Measurements from ENCODE around the gene SEMA3G. TPM values are rescaled to one million over a fixed set of nuclear protein-coding genes. Genes with fewer than 3 reads are reported as not detected.

Gene SEMA3G
- total RNA-seq, 1 donor from 2014 or later: not detected

DNA sequence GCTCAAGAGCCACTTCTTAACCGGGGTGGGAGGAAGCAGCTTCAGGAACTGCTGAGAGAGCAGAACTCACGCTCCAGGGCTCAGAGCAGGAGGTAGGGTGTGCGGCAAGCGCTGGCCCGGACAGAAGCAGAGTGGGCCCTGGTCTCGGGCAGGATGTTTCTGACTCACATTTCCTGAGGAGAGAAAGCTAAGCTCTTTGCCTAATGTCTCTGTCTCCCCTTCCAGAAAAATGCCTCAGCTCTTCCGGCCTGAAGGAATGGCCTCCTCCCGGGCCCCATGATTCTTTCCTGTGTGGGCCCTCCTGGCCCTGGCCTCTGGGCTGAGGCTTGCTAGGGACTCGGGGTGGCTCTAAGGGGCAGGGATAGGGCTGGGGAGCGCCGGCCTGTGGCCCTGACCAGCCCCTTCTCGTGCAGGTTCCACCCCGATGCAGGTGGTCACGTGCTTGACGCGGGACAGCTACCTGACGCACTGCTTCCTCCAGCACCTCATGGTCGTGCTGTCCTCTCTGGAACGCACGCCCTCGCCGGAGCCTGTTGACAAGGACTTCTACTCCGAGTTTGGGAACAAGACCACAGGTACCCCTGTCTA, 46.1 kb upstream of the SEMA3G start:
- intact Hi-C loops (cut with micrococcal nuclease): no loop called here
- Mint-ChIP-seq H3K36me3 (ENCODE audit: low read depth) (peaks cover 62% of the 10 kb centered on the region), H3K27ac (no peak overlapping the region)

DNA sequence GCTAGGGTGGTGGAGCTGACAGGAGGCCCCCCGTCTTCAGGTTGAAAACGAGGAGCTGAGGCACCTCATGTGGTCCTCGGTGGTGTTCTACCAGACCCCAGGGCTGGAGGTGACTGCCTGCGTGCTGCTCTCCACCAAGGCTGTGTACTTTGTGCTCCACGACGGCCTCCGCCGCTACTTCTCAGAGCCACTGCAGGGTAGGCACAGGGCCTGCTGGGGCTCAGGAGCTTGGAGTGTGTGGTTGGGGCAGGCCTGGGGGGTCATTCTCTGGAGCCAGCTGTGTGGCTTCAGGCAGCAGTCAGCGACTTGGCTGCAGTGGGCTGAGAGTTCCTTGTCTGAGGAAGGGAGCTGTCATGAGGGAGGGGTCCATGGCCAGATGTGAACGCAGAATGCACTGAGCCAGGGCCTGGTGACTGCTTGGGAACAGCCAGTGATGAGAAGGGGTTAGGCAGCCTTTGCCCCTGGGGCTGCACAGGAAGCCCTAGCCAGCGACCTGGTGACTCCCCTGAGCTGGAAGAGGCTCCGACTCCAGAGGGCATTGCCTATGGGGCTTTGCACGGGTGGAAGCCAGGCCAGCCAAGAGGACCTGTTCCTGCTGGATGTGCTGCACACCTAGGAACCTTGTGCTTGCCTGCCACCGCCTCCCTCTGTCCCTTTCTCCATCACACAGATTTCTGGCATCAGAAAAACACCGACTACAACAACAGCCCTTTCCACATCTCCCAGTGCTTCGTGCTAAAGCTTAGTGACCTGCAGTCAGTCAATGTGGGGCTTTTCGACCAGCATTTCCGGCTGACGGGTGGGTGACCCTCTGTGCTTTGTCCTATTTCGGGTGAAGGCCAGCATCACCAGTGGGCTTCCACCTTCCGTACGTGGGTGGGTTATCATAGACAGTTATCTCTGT, 45.4 kb upstream of the SEMA3G start:
- intact Hi-C loops (cut with micrococcal nuclease): no loop called here
- H3K27ac Mint-ChIP-seq: no peak overlapping the region
- no peaks in the 10 kb centered on the region for H3K9me3 Mint-ChIP-seq

More for the DNA sequence above, 46.1 kb upstream of the SEMA3G start:
- Mint-ChIP-seq H3K4me1 (no peaks in the 10 kb centered on the region), H3K9me3 (no peaks in the 10 kb centered on the region), H3K27me3 (no peaks in the 10 kb centered on the region), H3K4me3 (no peak overlapping the region)
- DNase-seq (no peak), ATAC-seq (ENCODE audit: low read depth) (no peak)
- ChIA-PET POLR2A (no interaction called here), CTCF (no interaction called here)
- TF ChIP-seq, protein P1, sequence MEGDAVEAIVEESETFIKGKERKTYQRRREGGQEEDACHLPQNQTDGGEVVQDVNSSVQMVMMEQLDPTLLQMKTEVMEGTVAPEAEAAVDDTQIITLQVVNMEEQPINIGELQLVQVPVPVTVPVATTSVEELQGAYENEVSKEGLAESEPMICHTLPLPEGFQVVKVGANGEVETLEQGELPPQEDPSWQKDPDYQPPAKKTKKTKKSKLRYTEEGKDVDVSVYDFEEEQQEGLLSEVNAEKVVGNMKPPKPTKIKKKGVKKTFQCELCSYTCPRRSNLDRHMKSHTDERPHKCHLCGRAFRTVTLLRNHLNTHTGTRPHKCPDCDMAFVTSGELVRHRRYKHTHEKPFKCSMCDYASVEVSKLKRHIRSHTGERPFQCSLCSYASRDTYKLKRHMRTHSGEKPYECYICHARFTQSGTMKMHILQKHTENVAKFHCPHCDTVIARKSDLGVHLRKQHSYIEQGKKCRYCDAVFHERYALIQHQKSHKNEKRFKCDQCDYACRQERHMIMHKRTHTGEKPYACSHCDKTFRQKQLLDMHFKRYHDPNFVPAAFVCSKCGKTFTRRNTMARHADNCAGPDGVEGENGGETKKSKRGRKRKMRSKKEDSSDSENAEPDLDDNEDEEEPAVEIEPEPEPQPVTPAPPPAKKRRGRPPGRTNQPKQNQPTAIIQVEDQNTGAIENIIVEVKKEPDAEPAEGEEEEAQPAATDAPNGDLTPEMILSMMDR (IDR thresholded peaks at IDR 0.05): no peak

DNA sequence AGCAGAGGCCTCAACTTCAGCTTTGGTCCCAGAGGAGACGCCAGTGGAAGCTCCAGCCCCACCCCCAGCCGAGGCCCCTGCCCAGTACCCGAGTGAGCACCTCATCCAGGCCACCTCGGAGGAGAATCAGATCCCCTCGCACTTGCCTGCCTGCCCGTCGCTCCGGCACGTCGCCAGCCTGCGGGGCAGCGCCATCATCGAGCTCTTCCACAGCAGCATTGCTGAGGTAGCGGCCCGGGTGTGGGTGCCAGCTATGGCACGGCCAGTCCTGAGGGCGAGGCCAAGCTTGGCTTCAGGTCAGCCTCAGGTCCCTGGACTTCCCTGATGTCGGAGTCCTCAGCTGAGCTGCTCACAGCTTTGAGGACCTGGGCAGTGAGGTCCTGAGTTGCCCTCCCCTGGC, 44.5 kb upstream of the SEMA3G start:
- POLR2A ChIA-PET: no interaction called here
- ATAC-seq (ENCODE audit: low read depth): no peak

More for the DNA sequence above, 45.4 kb upstream of the SEMA3G start:
- POLR2A ChIA-PET: no interaction called here
- H3K27me3 Mint-ChIP-seq: no peaks in the 10 kb centered on the region
- ATAC-seq (ENCODE audit: low read depth): no peak
- H3K4me3 Mint-ChIP-seq: no peak overlapping the region
- TF ChIP-seq, protein P1 (IDR thresholded peaks at IDR 0.05): no peak
- H3K4me1 Mint-ChIP-seq: no peaks in the 10 kb centered on the region
- no peak for DNase-seq
- CTCF ChIA-PET: no interaction called here
- H3K36me3 Mint-ChIP-seq (ENCODE audit: low read depth): peaks cover 69% of the 10 kb centered on the region

DNA sequence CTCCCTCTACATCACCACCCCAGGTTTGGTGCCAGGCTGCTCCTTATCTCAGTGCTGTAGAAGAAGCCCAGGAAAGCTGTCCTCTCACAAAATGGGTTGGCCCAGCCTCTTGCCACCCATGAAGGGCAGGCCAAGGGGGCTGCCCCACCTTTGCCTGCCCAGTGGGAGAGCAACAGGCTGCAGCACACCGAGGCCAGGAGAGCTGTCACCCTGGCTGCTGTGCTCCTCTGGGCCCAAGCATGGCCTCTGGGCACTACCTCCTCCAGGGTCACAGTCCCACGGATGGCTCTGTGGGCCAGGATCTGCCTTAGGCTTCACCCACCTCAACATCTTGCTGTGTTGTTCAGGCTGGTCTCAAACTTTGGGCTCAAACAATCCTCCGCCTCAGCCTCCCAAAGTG, 43.8 kb upstream of the SEMA3G start:
- DNase-seq: no peak

More for the DNA sequence above, 44.5 kb upstream of the SEMA3G start:
- no peak overlapping the region for H3K27ac Mint-ChIP-seq
- CTCF ChIA-PET: no interaction called here
- H3K36me3 Mint-ChIP-seq (ENCODE audit: low read depth): peaks cover 73% of the 10 kb centered on the region
- H3K9me3 Mint-ChIP-seq: no peaks in the 10 kb centered on the region
- H3K27me3 Mint-ChIP-seq: no peaks in the 10 kb centered on the region
- H3K4me1 Mint-ChIP-seq: no peaks in the 10 kb centered on the region
- intact Hi-C loops (cut with micrococcal nuclease): no loop called here
- TF ChIP-seq, protein P1 (IDR thresholded peaks at IDR 0.05): no peak
- DNase-seq: no peak
- no peak overlapping the region for H3K4me3 Mint-ChIP-seq

More for the DNA sequence above, 43.8 kb upstream of the SEMA3G start:
- H3K27me3 Mint-ChIP-seq: no peaks in the 10 kb centered on the region
- H3K4me1 Mint-ChIP-seq: no peaks in the 10 kb centered on the region
- intact Hi-C loops (cut with micrococcal nuclease): no loop called here
- ChIA-PET POLR2A (no interaction called here), CTCF (no interaction called here)
- ATAC-seq (ENCODE audit: low read depth): no peak
- TF ChIP-seq, protein P1 (IDR thresholded peaks at IDR 0.05): no peak
- no peaks in the 10 kb centered on the region for H3K9me3 Mint-ChIP-seq
- H3K27ac Mint-ChIP-seq: no peak overlapping the region
- H3K4me3 Mint-ChIP-seq: no peak overlapping the region
- H3K36me3 Mint-ChIP-seq (ENCODE audit: low read depth): peaks cover 76% of the 10 kb centered on the region

Measured in activated B cell treated with CpG ODN at 0.5 μM for 24 hours (primary cell).